B cell (primary cell): ENCODE results near the gene SMIM28.

ENCODE experiments used
- CTCF ChIP-seq: fragments of 200-600 bp; IDR thresholded peaks from one replicate; pipeline ENCODE4 v1.8.0; 2022; ENCODE audit warnings: antibody characterized with exemption, mild to moderate bottlenecking
- EZH2 ChIP-seq: IDR thresholded peaks from 2 replicates; pipeline ENCODE4 v1.6.1; 2012; ENCODE audit warnings: borderline replicate concordance, low read depth, mild to moderate bottlenecking, moderate library complexity, low read length; ENCODE audit not compliant: insufficient read depth, poor library complexity, severe bottlenecking

GRCh38 chr6:138341176-138341575 lies 36.5 kb upstream of the SMIM28 start:
- TF ChIP-seq CTCF, result no peak
- no peak for TF ChIP-seq EZH2
